NCI-H2196 treated with DMSO at 0.1 percent for 48 hours (cell line): ENCODE data around the gene ACTG1.

ENCODE experiments used
- DNase-seq: peaks from one replicate; lab custom pipeline; 2025; ENCODE audit not compliant: unreplicated experiment; lab: John Stamatoyannopoulos, UW

ACTG1 gene

DNA sequence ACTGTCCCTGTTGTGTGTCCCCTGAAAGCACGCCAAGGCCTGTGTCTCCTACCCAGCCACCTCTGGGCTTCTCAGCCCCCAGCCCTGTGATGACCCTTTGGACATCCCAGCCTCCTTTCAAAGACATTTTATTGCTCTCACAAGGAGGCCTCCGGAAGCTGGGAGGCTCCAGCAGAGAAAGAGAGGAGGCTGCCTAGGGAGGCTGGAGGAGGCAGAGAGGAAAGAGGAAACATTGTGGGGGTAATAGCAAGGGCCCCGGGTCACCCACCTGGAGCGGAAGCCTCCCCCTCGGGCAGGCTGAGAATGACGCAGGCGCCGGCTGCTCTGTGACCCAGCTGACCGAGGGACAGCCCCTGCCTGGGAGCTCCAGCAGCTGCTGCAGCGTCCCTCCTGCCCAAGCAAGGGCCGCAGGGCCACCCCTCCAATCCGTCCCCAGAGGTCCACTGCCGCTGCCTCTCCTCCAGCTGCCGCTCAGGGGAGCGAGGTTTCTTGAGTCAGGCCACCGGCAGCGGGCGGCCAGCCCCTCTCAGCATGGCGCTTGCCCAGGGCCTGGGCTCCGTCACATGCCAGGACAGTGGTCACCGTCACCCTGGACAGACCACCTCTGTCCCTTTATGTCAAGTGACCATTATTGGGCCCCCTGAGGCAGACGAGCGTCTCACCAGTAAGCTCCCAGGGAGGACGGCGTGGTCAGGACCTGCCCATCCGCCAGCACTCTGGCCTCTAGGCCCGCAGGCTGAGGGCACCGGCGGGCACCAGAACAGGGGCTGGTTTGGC, 29.3 kb downstream of the ACTG1 start:
- DNase-seq, result no peak

DNA sequence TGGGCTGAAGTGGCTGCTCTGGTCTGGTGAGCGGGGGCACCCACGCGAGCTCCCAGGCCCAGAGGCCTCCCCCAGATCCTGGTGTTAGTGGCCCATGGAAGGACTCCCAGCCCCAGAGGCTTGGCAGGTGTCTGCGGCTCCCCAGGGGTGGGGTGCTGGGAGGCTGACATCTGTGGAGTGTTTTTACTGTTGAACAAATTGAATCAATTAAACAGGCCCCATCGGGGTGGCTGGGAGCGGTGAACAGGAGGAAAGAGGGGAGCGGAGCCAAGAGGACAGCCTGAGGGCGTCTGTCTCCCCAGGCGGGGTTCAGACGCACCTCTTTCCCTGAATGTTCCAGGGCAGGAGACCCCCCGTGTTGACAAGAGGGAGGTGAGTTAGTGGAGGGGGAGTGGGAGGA, 29.9 kb downstream of the ACTG1 start:
- no peak for DNase-seq

DNA sequence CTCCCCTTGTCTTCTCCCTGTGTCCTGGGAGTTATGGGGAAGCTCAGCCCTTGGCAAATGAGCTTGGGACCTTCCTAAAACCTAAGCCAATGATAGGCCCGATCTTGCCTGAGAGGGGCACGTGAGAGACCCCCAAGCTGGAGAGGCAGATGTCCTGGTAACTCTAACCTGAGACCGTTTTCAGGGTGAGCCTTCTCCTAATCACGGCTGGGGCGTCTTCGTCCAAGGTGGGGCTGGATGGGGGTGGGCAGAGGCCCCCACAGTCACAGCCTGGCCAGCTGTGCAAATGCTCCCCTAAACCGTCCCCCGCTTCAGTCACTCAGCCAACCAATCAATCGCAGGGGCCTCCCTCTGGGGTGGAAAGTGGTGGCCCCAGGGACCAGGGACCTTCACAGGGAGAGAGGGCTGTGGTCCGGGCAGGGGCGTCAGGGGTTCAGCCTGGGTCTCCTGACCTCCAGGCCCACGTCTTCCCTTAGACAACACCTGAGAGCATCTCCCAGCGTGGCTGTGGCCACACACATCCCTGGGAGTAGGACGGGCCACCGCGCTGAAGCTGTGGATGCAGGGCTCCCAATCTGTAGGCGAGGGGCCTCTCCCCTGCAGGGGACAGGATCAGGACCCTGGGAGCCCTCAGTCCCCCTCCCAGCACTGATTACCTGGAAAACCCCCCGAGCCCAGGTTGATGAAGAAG, 30.6 kb downstream of the ACTG1 start:
- DNase-seq, result no peak

DNA sequence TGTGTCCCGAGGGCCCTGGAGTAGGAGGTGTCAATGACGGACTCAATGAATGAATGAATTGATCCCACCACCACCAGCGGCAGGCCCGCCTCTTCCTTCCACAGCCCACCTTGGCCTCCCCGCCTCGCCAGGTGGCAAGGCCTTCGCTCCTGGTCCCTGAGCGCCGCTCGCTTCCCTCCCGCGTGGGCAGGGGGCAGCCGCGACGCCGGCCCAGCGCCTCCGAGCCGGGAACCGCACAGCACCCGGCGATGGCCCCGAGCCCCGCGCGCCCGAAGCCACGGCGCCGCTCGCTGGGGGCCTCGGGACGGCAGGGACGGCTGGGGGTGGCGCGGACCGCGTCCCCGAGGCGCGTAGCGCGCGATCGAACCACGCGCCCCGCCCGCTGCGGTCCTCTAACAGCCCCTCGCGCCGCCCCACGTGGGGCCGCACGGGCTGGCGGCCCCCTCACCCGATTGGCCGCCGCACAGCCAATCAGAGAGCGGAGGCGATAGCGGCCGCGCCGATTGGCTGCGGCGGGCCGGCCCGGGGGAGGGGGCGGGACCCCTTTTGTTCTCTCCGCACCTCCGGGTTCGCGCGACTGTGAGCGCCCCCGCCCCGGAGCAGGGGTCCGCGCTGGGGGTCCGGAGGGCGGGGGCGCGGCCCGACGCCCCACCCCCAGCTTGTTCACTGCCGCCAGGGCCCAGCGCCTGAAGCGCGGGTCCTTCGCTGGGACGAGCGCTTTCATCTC, 31.4 kb downstream of the ACTG1 start:
- DNase-seq, result peak; percentile 87

DNA sequence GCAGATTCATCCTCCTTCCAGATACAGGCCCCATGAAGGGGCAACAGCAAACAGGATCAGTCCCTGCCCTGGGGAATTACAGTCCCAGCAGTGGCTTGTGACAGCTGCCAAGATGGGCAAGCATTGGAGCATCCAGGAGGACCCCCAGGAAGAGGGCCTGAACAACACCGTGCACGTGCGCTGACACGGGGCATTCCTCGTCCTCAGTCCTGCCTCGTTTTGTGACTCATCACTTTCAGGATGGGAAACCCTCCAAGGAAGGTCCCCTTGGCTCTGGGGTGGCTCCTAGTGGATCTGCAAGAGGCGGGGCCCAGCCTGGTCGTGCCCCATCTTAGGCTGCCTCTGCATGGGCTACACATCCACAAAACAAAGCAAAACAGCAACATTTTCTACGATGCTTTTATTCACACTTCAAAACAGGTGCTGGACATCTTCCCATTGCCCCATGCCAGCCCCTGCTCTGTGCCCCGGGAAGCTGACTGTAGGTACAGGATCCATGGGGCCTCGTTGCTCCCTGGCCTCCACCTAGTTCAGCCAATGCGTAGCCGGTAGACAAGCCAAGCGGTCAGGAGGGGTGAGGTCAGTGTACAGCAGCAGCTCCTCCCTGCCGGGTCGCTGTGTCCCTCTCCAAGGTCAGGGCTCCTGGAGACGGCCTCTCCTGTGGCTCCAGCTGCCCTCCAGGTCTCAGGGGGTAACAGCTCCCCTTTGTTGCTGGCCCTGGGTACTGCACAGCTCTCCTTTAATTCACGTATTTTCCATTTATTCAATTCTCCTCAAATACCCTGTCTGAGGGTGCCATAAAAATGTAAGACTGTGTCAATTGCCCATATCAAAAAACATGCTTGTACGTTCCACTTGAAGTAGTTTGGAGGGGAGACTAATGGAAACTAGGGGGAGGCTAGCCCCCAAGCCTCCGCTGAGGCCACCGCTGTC, 32.2 kb downstream of the ACTG1 start:
- peak; percentile 36 for DNase-seq

DNA sequence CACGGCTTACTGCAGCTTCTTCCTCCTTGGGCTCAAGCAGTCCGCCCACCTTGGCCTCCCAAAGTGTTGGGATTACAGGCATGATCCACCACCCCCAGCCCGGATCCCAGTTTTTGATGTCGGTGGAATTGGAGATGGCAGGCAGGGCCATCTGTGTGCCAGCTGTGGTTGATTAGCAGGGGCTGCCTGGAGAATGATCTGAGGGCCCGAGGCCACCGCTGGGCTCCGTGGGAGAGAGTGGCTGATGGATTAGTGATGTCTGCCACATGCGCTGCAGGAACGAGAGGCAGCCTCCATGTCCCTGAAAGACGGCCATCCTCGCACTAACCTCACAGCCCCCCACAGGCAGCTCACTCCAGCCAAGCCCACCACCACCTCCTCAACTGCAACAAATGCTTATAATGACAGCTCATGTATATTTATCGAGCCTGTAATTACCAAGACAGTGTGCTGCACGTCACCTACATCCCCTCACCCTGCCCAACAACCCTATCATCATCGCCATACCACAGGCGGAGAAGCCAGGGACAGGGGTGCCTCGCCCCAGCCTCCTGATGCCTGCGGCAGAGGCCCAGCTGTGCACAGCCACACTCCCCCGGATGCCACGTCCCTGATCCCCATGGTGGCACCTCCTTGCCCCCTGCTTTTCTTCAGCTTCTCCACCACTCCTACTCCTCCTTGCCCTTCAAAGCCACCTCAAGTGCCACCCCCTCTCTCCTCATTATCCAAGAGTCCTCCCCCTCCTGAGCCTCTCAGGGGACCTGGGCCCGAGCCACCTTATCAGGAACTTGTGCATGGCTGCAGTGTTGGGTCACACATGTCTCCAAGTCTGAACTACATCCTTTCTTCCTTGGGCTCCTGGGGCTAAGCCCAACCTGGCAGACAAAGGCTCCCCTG, 33.2 kb downstream of the ACTG1 start:
- DNase-seq, result no peak

DNA sequence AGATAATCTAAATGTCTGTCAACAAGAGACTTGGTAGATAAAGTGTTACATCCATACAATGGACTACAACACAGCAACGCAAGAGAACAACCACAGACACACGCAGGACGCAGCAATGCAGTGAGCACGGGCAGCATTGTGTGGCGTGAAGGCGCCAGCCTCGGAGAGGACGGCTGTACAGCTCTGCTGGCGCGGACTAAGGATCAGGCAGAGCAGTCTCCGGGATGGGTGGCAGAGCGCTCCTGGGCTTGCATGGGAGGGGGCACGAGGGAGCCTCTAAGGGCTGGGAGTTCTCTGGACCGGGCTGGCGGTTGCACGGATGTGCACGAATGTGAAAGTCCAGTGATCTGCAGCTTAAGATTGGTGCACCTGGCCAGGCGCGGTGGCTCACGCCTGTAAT, 34.5 kb downstream of the ACTG1 start:
- no peak for DNase-seq

DNA sequence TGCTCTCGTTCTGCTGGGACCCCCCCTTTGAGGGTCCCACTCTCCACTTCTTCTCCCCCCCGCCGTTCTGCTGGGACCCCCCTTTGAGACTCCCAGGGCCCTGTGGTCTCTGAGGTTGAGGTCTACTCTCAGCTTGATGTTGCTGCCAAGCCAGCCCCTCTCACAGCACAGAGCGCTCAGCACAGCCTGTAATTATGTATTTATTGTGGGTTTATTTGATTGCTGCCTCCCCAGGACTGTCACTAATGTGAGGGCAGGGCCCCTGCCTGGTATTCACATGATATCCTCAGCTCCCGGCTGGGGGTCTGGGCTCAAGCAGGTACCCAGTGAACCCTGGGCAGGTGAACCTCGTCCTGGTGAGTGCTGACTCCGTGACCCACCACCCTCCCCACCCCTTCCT, 35.4 kb downstream of the ACTG1 start:
- DNase-seq, result no peak

DNA sequence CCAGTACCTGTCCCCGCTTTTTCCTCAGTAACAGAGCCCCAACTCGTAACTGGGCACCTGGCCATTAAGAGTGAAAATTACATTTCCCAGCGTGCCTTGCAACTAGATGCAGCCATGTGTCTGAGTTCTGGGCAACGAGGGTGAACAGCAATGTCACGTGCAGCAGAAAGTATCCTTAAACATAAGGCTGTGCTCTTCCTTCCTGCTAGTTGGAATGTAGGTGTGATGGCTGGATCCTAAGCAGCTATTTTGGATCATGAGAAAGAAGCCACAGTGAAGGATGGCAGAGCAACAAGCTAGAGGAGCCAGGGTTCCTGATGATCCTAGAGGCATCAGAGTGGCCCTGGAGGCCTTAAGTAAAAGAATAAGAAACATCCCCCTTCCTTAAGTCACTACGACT, 36.0 kb downstream of the ACTG1 start:
- no peak for DNase-seq

DNA sequence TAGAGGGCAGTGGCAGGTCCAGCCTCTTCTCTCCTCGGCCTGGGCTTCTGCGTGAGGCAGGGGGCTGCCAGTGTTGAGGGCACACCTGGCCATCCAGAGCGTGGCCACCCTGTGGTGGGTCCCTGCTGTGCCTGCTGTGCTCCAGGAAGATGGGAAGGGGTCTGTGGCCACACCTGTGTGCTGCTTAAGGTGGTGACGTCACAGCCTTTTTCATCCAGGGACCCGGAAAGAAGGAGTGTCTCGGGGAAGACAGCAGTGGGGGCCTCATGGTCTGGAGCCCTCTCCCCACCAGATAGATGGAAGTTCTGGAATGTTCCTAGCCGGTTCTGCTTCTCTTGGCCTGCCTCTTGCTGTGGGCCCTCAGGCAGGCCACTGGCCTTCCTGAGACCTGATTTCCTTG, 36.5 kb downstream of the ACTG1 start:
- no peak for DNase-seq

DNA sequence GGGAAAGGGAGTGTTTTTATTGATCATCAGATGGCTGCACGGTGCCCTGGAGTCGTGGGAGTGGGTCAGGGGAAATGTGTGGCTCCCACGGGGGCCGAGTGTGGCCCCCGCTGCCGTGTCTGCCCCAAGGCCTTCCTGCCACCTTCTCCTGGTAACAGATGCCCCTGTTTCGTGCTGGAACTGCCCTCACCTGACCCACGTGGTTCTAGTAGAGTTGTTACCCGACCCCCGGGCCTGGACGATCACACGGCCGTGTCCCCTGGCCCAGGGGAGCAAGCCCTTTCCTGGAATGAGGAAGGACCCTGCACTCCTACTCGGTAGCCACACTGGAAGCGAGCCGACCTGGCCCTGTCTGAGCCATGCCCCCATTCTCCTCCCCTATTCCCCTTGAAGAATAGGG, 37.6 kb downstream of the ACTG1 start:
- DNase-seq, result no peak

DNA sequence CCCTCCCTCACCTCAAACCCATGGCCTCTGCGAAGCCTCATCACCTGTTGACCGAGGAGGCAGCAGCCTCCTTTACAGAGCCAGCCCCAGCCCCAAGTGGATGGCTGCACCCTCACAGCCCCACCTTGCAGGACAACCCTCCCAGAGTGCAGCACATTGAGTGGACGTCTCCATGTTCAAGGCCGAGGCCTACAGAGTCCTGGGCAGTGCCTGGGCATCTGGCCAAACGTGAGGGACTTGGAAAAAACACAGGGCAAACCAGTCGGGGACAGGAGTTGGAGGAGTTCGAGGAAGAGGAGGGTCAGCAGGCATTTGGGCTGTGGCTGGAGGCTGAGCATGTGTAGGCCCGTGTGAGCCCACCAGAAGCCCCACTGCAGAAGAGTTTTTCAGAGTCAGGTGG, 39.6 kb downstream of the ACTG1 start:
- DNase-seq, result no peak

DNA sequence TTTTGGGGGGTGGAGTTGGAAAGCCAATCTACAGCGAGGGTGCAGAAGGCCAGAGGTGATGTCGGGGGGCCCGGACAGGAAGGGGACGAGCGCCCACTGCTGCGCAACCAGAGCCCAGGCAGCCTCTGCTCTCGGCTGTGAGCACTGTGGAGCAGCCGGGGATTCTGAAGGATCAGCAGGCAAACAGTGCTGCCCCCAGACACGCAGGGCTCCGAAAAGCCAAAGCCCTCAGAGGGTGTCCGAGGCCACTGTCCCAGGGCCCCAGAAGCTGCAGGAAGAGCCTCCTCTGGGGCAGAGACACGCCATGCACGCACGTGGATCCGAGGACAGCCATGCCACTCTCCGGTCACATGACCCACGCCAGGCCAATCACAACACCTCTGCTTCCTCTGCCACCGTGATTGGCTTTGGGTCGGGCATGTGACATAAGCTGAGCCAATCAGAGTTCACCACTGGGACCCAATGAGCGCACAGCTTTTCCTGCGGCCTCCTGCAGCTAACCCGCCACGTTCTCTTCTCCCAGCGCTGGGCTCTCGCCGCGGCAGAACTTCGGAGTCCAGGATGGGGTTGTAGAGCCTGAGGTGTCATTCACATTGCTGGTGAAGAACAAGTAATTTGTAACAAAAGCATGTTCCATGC, 40.7 kb downstream of the ACTG1 start:
- DNase-seq, result no peak

DNA sequence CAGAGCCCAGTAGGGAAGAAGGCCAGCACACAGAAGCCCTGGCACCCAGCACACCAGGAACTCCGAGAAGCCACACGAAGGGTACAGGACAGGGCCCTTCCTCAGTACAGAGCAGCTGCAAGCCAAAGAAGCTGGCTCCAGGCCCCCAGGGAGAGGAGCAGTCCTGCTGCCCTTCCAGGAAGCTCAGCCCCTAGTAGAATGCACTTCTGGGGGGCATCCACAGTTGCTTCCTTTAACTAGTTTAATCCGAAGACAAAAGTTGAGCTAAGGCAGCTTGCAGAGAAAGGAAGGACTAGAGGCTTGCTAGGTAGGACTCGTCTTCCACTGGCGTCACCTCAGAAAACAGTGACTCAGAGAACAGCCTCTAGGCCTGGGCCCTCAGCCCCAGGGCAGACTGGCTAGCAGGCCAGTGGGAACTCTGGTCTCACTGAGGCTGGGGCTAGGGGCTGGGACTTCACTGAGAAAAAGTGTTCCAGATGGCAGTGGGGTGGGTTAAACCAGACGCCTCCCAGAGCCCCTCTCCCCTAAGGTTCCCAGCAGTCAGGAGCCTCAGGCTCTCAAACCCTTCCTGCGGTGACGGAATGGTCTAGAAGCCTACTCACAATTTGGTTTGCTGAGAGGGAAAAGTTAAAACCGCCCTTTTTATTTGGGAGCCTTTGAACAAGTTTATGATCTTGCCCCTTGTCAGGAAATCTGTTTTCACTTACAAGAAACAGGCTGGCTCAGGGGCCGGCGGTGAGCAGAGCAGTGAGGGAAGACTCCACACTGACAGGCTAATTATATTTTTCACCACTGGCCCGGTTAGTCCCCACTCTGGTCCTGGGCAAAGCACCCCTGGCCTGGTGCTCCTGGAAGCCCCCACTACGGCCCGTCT, 41.4 kb downstream of the ACTG1 start:
- DNase-seq, result no peak

DNA sequence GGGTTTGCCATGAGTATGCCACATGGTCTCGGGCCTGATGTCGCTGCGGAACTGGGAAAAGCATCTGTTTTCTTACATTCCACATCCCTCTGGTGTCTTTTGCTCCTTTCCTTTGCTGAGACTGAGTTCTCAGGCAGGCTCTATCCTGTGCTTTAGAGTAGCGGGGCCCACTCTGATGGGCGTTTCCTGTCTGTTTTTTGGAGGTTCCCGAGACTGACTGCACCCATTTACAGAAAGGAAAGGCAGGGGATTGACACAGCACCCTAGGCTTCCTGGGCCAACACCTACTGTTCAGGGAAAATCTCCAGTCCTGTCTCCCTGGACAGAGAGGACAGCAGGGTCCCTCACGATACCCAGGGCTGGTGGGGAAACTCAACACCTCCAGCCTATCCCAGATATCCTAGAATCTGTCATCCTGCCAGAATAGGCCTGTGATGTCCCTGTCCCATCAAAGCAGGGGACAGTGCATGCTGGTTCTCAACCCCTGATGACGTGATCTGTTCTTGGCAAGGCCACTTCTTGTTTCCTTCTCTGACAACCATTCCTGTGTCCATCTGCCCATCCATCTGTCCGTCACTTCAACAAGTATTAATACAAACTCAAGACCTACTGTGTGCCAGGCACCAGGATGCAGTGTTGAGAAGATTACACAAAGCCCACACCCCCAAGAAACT, 42.2 kb downstream of the ACTG1 start:
- DNase-seq, result no peak

DNA sequence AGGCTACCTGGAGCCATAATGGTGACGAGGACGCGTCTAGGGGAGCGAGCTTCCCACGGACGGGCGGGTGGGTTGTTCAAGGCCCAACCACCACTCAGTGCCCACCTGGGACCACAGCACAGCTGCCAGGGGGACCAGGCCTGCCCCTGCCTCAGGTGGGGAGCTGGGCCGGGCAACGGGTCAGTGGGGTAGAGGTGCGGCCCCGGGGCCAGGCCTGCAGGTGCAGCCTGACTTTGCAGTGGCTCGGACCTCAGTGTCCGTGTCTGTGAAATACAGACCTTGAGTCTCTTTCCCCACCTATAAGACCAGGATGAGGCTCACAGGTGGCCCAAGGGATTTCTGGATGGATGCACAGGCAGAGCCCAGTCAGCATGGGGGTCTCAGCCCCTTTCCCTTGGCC, 43.3 kb downstream of the ACTG1 start:
- no peak for DNase-seq

DNA sequence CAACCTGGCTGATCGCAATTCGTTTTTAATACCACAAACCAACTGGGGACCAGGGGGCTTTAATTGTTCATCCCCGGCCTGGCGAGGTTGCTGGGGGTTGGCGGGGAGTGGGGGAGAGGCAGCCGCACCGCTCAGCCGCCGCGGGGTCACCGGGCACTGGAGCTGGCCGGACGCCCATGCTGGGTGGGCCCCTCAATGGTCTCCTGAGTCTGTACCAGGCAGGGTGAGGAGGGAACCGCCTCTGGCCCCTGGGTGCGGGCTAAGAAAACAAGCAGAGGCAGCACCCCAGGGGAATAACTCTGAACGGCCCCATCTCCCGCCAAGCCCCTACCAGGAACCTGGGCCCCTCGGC, 43.9 kb downstream of the ACTG1 start:
- no peak for DNase-seq

DNA sequence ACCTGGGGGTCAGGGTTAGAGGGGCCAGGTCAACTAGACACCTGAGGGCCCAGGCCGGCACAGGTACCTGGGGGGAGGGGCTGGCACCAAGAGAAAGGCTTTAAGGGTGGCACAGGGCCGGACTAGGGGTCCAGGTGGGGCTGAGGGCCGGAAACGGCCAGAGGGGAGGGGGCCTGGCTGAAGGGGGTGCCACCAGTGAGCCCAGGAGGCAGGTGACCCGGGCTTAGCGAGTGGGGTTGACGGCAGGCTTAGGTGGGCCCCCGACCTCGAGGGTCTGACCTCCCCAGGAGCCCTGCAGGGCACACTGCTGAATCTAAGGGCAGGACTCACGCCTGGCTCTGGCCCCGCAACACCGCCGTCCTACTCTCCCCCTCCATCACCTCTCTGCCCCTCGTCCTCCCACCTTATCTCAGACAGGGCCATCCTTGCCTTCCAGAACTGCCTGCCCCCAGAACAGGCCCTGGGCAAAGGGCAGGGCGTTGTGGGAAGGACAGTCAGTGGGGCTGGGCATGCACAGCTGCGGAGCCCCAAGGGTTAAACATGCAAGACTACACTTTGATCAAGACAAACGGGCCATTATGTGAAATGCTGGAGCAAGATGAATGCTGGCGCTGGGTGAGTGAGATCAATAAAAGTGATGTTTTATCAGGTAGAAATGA, 44.4 kb downstream of the ACTG1 start:
- no peak for DNase-seq
